Fibroblast of skin of scalp (primary cell): ENCODE measurements around the gene ATP5F1D.
"Not testable (repeated sequence)": the region's sequence is repeated elsewhere in the genome, so short reads cannot be mapped to it uniquely, and the experiment has no call there.

ENCODE experiments used
- DNase-seq: peaks from one replicate; pipeline ENCODE4 v3.0.0-alpha.2; 2013

The ATP5F1D gene

GRCh38 chr19:1233115-1233667, 8.4 kb upstream of the ATP5F1D start:
- no peak for DNase-seq

GRCh38 chr19:1234051-1234954, 7.2 kb upstream of the ATP5F1D start:
- no peak for DNase-seq

DNA sequence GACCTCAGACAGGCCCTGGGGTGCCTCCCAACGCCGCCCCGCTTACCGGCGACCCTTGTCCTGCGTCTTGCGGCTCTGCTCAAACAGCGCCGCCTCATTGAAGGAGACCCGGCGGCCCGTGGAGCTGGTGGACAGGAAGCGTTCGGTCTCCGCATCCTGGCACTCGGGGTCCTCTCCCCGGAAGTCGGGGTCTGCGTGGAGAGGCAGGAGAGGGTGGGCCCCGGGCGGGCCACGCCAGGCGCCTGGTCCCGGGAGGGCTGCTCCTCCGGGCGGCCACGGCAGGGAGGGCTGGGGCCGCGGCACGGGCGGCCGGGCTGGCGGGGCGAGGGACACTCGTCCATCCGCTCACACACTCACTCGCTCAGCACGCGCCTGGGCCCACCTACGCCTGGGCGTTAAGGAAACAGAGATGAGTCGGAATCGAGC, 6.6 kb upstream of the ATP5F1D start:
- DNase-seq, result no peak

GRCh38 chr19:1235625-1236538, 5.7 kb upstream of the ATP5F1D start:
- peak; percentile 51 for DNase-seq

GRCh38 chr19:1236576-1236975, 5.0 kb upstream of the ATP5F1D start:
- no peak for DNase-seq

DNA sequence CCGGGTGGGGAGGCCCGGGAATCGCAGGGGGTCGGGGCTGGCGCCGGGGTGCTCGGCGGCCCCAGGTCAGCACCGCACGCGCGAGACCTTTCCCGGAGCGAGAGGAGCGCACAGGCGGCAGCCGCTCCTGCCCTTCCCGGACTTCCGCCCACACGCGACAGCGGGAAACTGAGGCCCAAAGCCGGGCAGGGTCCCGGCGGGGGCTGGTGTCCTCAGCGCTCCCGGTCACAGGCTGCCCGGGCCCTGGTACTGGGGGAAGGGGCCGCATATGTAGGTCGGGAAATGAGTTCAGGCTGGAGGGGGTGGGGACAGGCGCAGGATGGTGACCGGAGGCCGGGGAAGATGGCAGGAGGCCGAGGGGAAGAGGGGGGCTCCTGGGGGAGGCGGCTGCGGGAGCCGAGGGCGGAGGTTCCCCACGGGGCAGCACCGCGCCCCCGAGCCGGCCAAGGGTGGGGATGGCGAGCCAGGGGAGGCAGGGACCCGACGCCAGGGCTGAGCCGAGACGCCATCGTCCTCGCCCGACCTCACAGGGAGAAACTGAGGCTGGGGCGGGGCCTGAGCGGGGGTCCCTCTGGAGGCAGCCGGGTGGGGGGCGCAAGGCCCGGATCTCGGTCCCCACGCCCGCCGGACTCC, 4.4 kb upstream of the ATP5F1D start:
- no peak for DNase-seq

- DNase-seq, result peak; percentile 51
Observed at GRCh38 chr19:1237754-1238368, 3.7 kb upstream of the ATP5F1D start, which contains the start of gene CBARP. CBARP (minus strand) TSS chr19:1238005; CDS start chr19:1236100, 1,905 bp downstream.

GRCh38 chr19:1238369-1239303, 2.9 kb upstream of the ATP5F1D start:
- DNase-seq, result no peak

DNA sequence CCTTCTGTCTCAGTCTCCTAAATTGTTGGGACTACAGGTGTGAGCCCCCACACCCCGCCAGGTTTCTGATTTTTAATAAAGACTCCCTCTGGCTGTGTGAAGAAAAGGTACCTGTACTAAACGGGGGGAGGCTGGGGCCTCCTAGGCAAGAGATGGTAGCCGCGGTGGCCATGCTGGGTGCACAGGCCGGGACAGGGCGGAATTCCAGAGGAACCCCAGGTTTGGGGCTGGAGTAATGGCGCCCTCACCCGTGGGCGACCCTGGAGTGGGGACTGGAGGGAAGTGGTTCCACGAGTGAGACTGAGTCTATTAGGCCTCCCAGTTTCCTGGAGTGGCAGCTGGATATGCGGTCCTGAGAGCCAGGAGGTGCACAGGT, 2.1 kb upstream of the ATP5F1D start:
- DNase-seq, result no peak

DNA sequence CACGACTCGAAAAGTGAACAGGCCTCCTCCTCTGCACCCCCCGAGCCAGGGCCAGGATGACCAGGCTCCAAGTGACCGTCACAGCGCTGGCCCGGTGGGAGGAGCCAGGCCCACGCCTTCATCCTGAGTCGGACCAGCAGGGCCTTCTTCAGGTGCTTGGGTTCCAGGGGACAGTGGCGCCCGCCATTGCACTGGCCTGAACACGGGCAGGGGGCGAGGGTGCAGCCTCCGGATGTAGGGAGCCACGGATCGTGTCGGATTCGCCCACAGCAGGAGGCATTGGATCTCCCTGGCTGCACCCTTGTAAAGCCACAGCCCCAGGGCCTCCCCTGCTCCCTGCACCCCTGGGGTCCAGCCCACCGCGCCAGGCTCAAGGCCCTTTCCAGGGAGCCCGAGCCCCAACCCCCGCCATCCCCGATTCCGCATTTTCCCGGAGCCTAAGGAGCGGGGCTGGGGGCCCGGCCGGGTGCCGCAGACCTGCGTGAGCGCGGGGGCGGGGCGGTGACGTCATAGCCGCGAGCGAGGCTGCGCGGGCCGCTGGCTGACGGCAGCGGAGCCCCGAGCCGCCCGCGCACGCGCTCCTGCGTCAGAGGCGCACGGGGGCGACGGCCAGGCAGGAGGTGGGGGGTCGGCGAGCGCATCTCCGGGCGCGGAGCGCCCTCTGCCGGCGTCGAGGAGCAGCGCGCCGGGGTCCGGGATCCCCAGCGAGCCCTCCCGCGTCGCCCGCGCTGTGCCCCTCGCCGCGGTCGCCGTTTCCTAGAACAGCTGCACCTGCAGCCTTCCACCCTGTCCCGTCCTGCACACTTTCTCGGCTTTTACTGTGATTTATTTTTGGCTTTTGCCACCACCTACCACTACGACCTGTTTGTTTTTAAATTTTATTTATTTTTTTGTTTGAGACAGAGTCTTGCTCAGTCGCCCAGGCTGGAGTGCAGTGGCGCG, 1.5 kb upstream of the ATP5F1D start:
- peak; percentile 92 for DNase-seq

GRCh38 chr19:1240925-1241324, 626 bp upstream of the ATP5F1D start:
- no peak for DNase-seq

GRCh38 chr19:1243768-1244692, 2.5 kb downstream of the ATP5F1D start:
- peak; percentile 86 for DNase-seq

- no peak for DNase-seq
Observed at GRCh38 chr19:1244693-1245451, 3.3 kb downstream of the ATP5F1D start.

DNA sequence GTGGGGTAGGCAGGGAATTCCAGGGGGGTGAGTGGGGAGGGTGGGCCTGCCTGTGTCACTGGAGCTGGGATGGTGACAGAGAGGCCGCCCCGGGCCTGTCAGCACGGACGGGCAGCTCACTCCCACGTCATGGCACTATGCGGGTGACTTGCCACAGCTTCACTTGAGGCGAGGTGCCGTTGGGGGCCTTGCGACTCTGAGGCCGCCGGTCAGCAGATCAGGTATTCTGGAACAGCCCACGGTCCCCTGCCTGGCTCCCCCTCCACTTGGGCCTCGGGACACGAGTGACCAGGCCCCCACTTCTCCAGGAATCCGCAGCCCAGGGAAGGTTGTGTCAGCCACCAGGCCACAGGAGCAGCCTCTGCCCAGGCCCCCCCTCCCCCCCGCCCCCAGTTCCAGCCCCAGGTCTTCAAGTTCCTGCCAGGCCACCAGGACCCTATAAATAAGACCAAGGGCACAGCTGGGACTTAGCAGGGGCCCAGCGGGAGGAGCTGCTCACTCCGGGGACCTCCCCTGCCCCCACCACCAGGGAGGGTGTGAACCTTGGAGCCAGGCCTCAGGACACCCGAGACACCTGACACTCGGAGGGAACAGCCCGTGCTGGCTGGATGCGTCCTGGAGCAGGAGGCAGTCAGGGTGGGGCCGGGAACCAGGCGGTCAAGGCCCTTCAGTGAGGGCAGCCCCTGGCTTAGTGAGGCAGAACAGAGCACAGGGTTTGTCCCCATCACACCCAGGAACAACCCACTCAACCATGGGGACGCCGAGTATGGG, 4.1 kb downstream of the ATP5F1D start:
- DNase-seq, result no peak

- not testable (repeated sequence) for DNase-seq
Observed at GRCh38 chr19:1246265-1247087, 4.9 kb downstream of the ATP5F1D start.

- DNase-seq, result no peak
Observed at GRCh38 chr19:1247748-1248138, 6.2 kb downstream of the ATP5F1D start.
